ENCODE data around the gene SLC7A11. TPM values are rescaled to one million over a fixed set of nuclear protein-coding genes. Genes with fewer than 3 reads are reported as not detected.

Gene SLC7A11
- total RNA-seq, 4 donors from 2014 or later = under 0.01 to 2.5 (median 0.82) TPM; not detected in 1

DNA sequence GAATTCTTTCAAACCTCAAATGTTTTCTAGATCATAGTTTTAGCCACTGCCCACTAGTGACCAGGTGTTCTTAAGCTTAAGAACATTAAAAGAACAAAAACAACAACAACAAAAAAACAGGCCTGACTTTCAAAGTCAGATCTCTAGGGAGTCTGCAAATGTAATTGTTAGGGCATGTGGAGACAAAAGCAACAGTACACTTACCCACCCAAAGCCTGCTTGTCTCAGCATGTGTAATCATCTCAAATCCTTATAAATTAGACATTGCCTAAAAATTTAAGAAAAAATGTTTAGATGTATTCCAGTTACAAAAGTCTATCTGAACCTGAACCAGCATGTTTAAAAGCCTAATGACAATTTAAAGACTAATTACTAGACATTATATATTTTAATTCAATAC, 79.9 kb downstream of the SLC7A11 start:
- Histone ChIP-seq H3K9me3 (no peaks in the 10 kb centered on the region), H3K27ac (no peak overlapping the region), H3K4me3 (no peak overlapping the region), H3K36me3 (no peaks in the 10 kb centered on the region), H3K27me3 (no peaks in the 10 kb centered on the region), H3K4me1 (no peaks in the 10 kb centered on the region)
- intact Hi-C loops (cut with DNase I; ENCODE audit: low total_unique reads) = no loop called here
- DNase-seq = no peak
- in situ Hi-C loops (cut with MboI; ENCODE audit: low pct_ligation_motif_present in 1 of 4, low pct_unique_long_range_greater_than_20kb in 1 of 4, low sequenced_read_pairs in 3 of 4) = no loop called here
- TF ChIP-seq, protein P1, sequence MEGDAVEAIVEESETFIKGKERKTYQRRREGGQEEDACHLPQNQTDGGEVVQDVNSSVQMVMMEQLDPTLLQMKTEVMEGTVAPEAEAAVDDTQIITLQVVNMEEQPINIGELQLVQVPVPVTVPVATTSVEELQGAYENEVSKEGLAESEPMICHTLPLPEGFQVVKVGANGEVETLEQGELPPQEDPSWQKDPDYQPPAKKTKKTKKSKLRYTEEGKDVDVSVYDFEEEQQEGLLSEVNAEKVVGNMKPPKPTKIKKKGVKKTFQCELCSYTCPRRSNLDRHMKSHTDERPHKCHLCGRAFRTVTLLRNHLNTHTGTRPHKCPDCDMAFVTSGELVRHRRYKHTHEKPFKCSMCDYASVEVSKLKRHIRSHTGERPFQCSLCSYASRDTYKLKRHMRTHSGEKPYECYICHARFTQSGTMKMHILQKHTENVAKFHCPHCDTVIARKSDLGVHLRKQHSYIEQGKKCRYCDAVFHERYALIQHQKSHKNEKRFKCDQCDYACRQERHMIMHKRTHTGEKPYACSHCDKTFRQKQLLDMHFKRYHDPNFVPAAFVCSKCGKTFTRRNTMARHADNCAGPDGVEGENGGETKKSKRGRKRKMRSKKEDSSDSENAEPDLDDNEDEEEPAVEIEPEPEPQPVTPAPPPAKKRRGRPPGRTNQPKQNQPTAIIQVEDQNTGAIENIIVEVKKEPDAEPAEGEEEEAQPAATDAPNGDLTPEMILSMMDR (IDR thresholded peaks at IDR 0.05) = no peak

DNA sequence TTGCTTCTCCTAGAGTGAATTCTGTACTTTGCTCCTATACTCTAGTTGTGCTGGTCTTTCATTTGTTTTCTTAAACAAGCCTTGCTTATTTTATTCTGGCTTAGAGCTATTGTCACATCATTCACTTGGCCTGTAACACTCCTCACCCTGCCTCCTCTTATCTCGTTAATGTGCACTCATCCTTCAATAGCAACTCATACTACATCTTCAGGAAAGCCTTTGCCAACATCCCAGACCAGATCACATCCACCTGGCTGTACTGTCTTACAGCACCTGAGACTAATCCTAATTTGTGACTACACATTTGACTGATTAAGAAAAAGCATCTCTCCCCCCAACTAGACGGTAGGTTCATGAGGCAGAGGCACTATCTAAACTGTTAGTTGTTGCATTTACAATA, 80.8 kb downstream of the SLC7A11 start:
- Histone ChIP-seq H3K9me3 (no peaks in the 10 kb centered on the region), H3K36me3 (no peaks in the 10 kb centered on the region), H3K27me3 (no peaks in the 10 kb centered on the region), H3K4me1 (no peaks in the 10 kb centered on the region), H3K27ac (no peak overlapping the region), H3K4me3 (no peak overlapping the region)
- DNase-seq = no peak
- in situ Hi-C loops (cut with MboI; ENCODE audit: low pct_ligation_motif_present in 1 of 4, low pct_unique_long_range_greater_than_20kb in 1 of 4, low sequenced_read_pairs in 3 of 4) (no loop called here), intact Hi-C loops (cut with DNase I; ENCODE audit: low total_unique reads) (no loop called here)
- TF ChIP-seq, protein P1 (IDR thresholded peaks at IDR 0.05) = no peak
- 76 to 90% methylated on average over 2 of the region's 2 CpGs for WGBS, 2 donors (ENCODE audit: low coverage in 1 of 2)

DNA sequence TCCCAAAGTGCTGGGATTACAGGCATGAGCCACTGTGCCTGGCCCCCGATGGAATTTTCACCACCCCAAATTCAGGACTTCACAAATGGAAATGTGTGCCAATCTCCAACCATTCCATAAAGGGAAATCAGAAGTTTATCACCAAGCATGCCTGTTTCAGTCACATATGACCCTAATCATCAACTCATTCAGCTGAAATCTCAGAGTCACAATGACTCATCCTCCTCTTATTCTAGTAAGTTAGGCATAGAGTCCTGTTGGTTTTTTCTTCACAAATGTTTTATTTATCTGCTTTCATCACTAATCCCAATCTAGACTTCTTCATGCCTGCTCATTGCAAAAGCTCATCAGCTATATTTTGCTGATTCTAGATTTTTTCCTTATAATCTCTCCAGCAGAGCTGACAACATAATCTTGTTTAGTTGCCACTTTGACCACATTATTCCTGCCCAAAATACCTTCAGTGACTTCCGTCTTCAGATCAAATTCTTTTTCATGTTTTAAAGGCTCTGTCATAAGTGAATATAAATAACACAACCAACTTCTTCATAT, 83.3 kb downstream of the SLC7A11 start:
- WGBS, 2 donors (ENCODE audit: low coverage in 1 of 2) = 78 to 90% methylated on average over 2 of the region's 2 CpGs
- intact Hi-C loops (cut with DNase I; ENCODE audit: low total_unique reads) = no loop called here
- H3K36me3 ChIP-seq = no peaks in the 10 kb centered on the region
- no peaks in the 10 kb centered on the region for H3K4me1 ChIP-seq
- no peak overlapping the region for H3K27ac ChIP-seq
- H3K9me3 ChIP-seq = no peaks in the 10 kb centered on the region
- no peak overlapping the region for H3K4me3 ChIP-seq
- TF ChIP-seq EP300 (IDR thresholded peaks at IDR 0.05; ENCODE audit: low read depth) = no peak
- TF ChIP-seq, protein P1 (IDR thresholded peaks at IDR 0.05) = no peak
- no peak for TF ChIP-seq POLR2AphosphoS5 (IDR thresholded peaks at IDR 0.05)
- no peak for TF ChIP-seq POLR2A (IDR thresholded peaks at IDR 0.05)
- no peak for DNase-seq
- H3K27me3 ChIP-seq = no peaks in the 10 kb centered on the region
- in situ Hi-C loops (cut with MboI; ENCODE audit: low pct_ligation_motif_present in 1 of 4, low pct_unique_long_range_greater_than_20kb in 1 of 4, low sequenced_read_pairs in 3 of 4) = no loop called here

DNA sequence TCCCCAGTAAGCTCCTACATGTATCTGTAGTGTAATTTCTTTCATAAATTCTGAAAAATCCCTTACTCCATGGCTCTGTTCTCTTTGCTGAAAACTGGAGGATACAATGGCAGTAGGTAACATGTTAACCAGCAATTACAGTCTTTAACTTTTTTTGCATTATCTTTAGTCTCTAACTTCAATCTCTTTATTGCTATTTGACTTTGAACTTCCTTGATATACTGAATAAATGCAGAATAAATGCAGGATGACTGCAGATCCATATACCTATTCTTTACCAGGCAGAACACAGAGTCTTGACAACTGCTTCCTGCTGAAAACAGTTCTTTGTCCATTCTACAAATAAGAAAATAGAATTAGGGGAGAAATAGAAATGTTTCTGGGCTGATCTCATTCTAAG, 101.3 kb downstream of the SLC7A11 start:
- intact Hi-C loops (cut with DNase I; ENCODE audit: low total_unique reads) (no loop called here), in situ Hi-C loops (cut with MboI; ENCODE audit: low pct_ligation_motif_present in 1 of 4, low pct_unique_long_range_greater_than_20kb in 1 of 4, low sequenced_read_pairs in 3 of 4) (no loop called here)
- DNase-seq = no peak
- no peak overlapping the region for H3K27ac ChIP-seq
- no peak overlapping the region for H3K4me3 ChIP-seq
- no peaks in the 10 kb centered on the region for H3K36me3 ChIP-seq
- H3K9me3 ChIP-seq = no peaks in the 10 kb centered on the region
- H3K4me1 ChIP-seq = peaks cover 0 to 4% (median 0%) of the 10 kb centered on the region in 4 donors
- no peaks in the 10 kb centered on the region for H3K27me3 ChIP-seq
- TF ChIP-seq, protein P1 (IDR thresholded peaks at IDR 0.05) = no peak
- TF ChIP-seq POLR2A (IDR thresholded peaks at IDR 0.05) = no peak
- no peak for TF ChIP-seq EP300 (IDR thresholded peaks at IDR 0.05; ENCODE audit: low read depth)
- TF ChIP-seq POLR2AphosphoS5 (IDR thresholded peaks at IDR 0.05) = no peak
